ENCODE data around the gene SMCO2. TPM values are rescaled to one million over a fixed set of nuclear protein-coding genes. Genes with fewer than 3 reads are reported as not detected.

Gene SMCO2
- total and polyA plus RNA-seq, 9 of the 15 experiments (the other 6 are each of a cell fraction or from before 2014, with no cell fraction given), result not detected

DNA sequence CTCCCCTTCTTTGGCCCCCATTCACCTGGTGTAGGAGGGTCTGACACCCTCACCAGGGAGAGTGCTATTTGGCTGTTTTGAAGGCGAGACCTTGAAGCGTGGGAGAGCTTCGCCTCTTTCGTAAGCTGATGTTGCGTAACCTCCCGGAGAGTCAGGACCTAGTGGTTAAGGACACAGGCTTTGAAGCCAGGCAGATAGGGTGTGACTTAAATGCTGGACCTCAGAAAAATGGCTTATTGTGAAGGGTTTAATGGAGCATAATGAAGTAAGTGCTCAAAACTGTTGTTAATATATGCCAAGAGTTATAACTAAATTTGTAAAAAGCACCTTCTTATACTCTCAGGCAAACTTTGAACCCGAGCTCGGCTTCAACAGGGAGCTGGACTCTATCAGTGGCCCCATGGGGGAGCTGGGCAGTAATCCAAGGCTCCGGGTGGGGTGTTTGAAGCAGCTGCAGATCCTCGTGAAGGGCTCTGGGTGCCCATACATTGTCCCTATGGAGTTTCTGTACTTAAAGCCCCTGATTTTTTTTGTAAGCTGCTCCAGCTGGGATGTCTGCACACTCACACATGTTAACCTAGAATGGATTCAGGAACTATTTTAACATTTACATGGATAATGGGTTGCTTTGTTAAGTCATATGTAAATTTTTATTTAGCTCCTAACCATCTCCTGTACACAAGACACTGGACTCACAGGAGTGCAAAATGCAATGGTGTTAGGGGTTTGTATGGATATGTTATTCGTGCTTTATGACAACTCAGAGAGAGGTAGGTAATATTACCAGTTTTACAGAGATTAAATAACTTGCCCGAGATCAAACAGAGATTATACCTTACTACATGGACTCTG lies 103.5 kb downstream of the SMCO2 start (continued):
- TF ChIP-seq, protein P1, sequence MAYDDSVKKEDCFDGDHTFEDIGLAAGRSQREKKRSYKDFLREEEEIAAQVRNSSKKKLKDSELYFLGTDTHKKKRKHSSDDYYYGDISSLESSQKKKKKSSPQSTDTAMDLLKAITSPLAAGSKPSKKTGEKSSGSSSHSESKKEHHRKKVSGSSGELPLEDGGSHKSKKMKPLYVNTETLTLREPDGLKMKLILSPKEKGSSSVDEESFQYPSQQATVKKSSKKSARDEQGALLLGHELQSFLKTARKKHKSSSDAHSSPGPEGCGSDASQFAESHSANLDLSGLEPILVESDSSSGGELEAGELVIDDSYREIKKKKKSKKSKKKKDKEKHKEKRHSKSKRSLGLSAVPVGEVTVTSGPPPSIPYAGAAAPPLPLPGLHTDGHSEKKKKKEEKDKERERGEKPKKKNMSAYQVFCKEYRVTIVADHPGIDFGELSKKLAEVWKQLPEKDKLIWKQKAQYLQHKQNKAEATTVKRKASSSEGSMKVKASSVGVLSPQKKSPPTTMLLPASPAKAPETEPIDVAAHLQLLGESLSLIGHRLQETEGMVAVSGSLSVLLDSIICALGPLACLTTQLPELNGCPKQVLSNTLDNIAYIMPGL (CRISPR knock-in tag; IDR thresholded peaks at IDR 0.05), result no peak
- TF ChIP-seq, protein P2, sequence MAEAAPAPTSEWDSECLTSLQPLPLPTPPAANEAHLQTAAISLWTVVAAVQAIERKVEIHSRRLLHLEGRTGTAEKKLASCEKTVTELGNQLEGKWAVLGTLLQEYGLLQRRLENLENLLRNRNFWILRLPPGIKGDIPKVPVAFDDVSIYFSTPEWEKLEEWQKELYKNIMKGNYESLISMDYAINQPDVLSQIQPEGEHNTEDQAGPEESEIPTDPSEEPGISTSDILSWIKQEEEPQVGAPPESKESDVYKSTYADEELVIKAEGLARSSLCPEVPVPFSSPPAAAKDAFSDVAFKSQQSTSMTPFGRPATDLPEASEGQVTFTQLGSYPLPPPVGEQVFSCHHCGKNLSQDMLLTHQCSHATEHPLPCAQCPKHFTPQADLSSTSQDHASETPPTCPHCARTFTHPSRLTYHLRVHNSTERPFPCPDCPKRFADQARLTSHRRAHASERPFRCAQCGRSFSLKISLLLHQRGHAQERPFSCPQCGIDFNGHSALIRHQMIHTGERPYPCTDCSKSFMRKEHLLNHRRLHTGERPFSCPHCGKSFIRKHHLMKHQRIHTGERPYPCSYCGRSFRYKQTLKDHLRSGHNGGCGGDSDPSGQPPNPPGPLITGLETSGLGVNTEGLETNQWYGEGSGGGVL (CRISPR knock-in tag; IDR thresholded peaks at IDR 0.05), result no peak
- TF ChIP-seq PHF20 (IDR thresholded peaks at IDR 0.05; ENCODE audit: partially characterized antibody) (no peak), SPI1 (IDR thresholded peaks at IDR 0.05; ENCODE audit: borderline replicate concordance, low read depth, low read length) (no peak), YBX1 (IDR thresholded peaks at IDR 0.05) (no peak), MYBL2 (IDR thresholded peaks at IDR 0.05; ENCODE audit: low read depth) (no peak), MYBL2 (CRISPR knock-in tag; IDR thresholded peaks at IDR 0.05; ENCODE audit: borderline replicate concordance) (no peak), ETV5 (CRISPR knock-in tag; IDR thresholded peaks at IDR 0.05; ENCODE audit: low read depth) (no peak), PHB (CRISPR knock-in tag; IDR thresholded peaks at IDR 0.05) (no peak), NR4A1 (CRISPR knock-in tag; IDR thresholded peaks at IDR 0.05) (no peak), NR4A1 (tag; IDR thresholded peaks at IDR 0.05) (0 out of 2 replicates have a peak, but pooled peaks have one; percentile 45), ZNF699 (CRISPR knock-in tag; IDR thresholded peaks at IDR 0.05; ENCODE audit: insufficient replicate concordance) (no peak), ASH1L (IDR thresholded peaks at IDR 0.05; ENCODE audit: borderline replicate concordance, low read depth, partially characterized antibody) (no peak), FOSL1 (tag; conservative IDR thresholded peaks at IDR 0.05) (peak; percentile 65), C11orf30 (IDR thresholded peaks at IDR 0.05; ENCODE audit: low read depth) (no peak), ZNF551 (CRISPR knock-in tag; IDR thresholded peaks at IDR 0.05) (no peak)
- TF ChIP-seq, protein P3, sequence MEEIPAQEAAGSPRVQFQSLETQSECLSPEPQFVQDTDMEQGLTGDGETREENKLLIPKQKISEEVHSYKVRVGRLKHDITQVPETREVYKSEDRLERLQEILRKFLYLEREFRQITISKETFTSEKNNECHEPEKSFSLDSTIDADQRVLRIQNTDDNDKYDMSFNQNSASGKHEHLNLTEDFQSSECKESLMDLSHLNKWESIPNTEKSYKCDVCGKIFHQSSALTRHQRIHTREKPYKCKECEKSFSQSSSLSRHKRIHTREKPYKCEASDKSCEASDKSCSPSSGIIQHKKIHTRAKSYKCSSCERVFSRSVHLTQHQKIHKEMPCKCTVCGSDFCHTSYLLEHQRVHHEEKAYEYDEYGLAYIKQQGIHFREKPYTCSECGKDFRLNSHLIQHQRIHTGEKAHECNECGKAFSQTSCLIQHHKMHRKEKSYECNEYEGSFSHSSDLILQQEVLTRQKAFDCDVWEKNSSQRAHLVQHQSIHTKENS (CRISPR knock-in tag; IDR thresholded peaks at IDR 0.05), result no peak
- TF ChIP-seq, protein P4, sequence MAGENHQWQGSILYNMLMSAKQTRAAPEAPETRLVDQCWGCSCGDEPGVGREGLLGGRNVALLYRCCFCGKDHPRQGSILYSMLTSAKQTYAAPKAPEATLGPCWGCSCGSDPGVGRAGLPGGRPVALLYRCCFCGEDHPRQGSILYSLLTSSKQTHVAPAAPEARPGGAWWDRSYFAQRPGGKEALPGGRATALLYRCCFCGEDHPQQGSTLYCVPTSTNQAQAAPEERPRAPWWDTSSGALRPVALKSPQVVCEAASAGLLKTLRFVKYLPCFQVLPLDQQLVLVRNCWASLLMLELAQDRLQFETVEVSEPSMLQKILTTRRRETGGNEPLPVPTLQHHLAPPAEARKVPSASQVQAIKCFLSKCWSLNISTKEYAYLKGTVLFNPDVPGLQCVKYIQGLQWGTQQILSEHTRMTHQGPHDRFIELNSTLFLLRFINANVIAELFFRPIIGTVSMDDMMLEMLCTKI (IDR thresholded peaks at IDR 0.05; ENCODE audit: partially characterized antibody), result no peak
- TF ChIP-seq, protein P5, sequence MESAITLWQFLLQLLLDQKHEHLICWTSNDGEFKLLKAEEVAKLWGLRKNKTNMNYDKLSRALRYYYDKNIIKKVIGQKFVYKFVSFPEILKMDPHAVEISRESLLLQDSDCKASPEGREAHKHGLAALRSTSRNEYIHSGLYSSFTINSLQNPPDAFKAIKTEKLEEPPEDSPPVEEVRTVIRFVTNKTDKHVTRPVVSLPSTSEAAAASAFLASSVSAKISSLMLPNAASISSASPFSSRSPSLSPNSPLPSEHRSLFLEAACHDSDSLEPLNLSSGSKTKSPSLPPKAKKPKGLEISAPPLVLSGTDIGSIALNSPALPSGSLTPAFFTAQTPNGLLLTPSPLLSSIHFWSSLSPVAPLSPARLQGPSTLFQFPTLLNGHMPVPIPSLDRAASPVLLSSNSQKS (CRISPR knock-in tag; IDR thresholded peaks at IDR 0.05), result no peak

Data from K562 (cell line).